ENCODE measurements around the gene RIMBP2.

The RIMBP2 gene

GRCh38 chr12:130634866-130635265 lies 81.2 kb downstream of the RIMBP2 start:
- H3K4me3 ChIP-seq (ENCODE audit: low read depth, low read length), result no peak overlapping the region
- TF ChIP-seq MYC (IDR thresholded peaks at IDR 0.05; ENCODE audit: low read depth, low read length) (no peak), POLR2A (IDR thresholded peaks at IDR 0.05; ENCODE audit: extremely low read depth, insufficient read length) (no peak), MAX (IDR thresholded peaks at IDR 0.05; ENCODE audit: low read depth, low read length) (no peak)
- TF ChIP-seq, protein P1, sequence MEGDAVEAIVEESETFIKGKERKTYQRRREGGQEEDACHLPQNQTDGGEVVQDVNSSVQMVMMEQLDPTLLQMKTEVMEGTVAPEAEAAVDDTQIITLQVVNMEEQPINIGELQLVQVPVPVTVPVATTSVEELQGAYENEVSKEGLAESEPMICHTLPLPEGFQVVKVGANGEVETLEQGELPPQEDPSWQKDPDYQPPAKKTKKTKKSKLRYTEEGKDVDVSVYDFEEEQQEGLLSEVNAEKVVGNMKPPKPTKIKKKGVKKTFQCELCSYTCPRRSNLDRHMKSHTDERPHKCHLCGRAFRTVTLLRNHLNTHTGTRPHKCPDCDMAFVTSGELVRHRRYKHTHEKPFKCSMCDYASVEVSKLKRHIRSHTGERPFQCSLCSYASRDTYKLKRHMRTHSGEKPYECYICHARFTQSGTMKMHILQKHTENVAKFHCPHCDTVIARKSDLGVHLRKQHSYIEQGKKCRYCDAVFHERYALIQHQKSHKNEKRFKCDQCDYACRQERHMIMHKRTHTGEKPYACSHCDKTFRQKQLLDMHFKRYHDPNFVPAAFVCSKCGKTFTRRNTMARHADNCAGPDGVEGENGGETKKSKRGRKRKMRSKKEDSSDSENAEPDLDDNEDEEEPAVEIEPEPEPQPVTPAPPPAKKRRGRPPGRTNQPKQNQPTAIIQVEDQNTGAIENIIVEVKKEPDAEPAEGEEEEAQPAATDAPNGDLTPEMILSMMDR (IDR thresholded peaks at IDR 0.05; ENCODE audit: low read depth, low read length), result no peak
- no peak for DNase-seq (ENCODE audit: low read depth)

DNA sequence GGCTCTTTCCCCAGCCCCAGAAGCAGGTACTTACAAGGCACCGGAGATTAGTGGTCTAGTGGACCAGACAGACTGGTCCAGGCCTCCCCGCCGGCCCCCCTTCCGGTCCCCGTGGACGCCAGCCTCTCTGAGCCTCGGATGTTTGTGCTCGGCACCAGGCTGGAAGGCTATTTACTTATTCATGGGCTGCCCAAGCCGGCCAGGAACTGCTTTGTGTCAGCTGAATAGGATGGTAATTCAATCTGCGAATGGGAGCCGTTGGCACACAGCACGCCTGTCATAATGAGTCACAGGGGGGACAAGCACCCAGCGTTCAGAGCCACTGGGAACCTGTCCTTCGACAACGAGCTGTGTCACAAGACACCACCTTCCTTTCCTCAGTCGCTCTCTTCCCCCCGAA lies 82.3 kb downstream of the RIMBP2 start:
- no peak for DNase-seq (ENCODE audit: low read depth)
- TF ChIP-seq MYC (IDR thresholded peaks at IDR 0.05; ENCODE audit: low read depth, low read length), result no peak
- TF ChIP-seq MAX (IDR thresholded peaks at IDR 0.05; ENCODE audit: low read depth, low read length), result no peak
- TF ChIP-seq POLR2A (IDR thresholded peaks at IDR 0.05; ENCODE audit: extremely low read depth, insufficient read length), result no peak
- no peak overlapping the region for H3K4me3 ChIP-seq (ENCODE audit: low read depth, low read length)

- no peak for DNase-seq (ENCODE audit: low read depth)
- no peak for TF ChIP-seq MYC (IDR thresholded peaks at IDR 0.05; ENCODE audit: low read depth, low read length)
- no peak for TF ChIP-seq MAX (IDR thresholded peaks at IDR 0.05; ENCODE audit: low read depth, low read length)
- TF ChIP-seq, protein P1 (IDR thresholded peaks at IDR 0.05; ENCODE audit: low read depth, low read length), result no peak
- TF ChIP-seq POLR2A (IDR thresholded peaks at IDR 0.05; ENCODE audit: extremely low read depth, insufficient read length), result no peak
- H3K4me3 ChIP-seq (ENCODE audit: low read depth, low read length), result no peak overlapping the region
Observed at GRCh38 chr12:130632642-130633041, 83.5 kb downstream of the RIMBP2 start.

DNA sequence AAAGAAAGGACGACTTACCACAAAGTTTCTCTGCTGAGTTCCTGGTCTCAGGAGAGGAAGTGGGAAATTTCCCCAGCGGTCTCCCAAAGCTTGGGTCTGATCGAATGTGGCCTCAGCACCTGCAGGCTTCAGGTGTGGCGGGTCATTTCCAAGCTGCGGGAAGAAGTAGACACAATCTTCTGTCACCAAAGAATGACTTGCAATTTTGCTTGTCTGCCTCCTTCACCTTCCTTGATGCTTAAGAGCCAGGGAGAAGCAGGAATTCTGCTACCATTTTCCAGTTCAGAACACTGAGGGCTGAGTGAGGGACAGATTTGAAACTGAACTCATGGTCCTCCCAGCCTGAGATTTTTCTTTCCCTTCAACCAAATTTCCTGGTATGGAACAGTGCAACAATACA lies 87.8 kb downstream of the RIMBP2 start:
- DNase-seq (ENCODE audit: low read depth), result no peak
- no peak overlapping the region for H3K4me3 ChIP-seq (ENCODE audit: low read depth, low read length)
- TF ChIP-seq MYC (IDR thresholded peaks at IDR 0.05; ENCODE audit: low read depth, low read length) (no peak), POLR2A (IDR thresholded peaks at IDR 0.05; ENCODE audit: extremely low read depth, insufficient read length) (no peak), MAX (IDR thresholded peaks at IDR 0.05; ENCODE audit: low read depth, low read length) (no peak)
- TF ChIP-seq, protein P1 (IDR thresholded peaks at IDR 0.05; ENCODE audit: low read depth, low read length), result no peak

DNA sequence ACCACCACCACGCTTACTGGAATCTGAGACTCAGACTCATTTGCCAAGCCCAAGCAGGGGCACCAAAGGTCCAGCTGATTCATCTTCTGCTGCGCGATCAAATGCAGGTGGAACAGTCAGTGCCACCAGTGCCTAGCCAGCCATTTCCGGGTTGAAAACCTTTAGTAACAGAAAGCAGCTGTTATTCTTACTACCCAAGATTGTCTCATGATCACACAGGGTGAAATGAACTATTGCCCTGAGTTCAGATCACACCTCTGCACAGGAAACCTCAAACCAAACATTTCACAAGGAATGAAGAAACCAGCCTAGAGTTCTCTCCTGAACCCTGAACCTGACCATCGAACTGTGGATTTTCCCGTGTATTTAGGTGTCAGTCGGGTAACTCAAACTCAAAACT lies 88.9 kb downstream of the RIMBP2 start:
- H3K4me3 ChIP-seq (ENCODE audit: low read depth, low read length), result no peak overlapping the region

GRCh38 chr12:130626601-130627000 lies 89.5 kb downstream of the RIMBP2 start:
- no peak for DNase-seq (ENCODE audit: low read depth)
- TF ChIP-seq, protein P1 (IDR thresholded peaks at IDR 0.05; ENCODE audit: low read depth, low read length), result no peak
- TF ChIP-seq MAX (IDR thresholded peaks at IDR 0.05; ENCODE audit: low read depth, low read length) (no peak), POLR2A (IDR thresholded peaks at IDR 0.05; ENCODE audit: extremely low read depth, insufficient read length) (no peak), MYC (IDR thresholded peaks at IDR 0.05; ENCODE audit: low read depth, low read length) (no peak)
- H3K4me3 ChIP-seq (ENCODE audit: low read depth, low read length), result no peak overlapping the region

More for the DNA sequence above, 88.9 kb downstream of the RIMBP2 start:
- no peak for DNase-seq (ENCODE audit: low read depth)
- TF ChIP-seq, protein P1 (IDR thresholded peaks at IDR 0.05; ENCODE audit: low read depth, low read length), result no peak
- TF ChIP-seq MYC (IDR thresholded peaks at IDR 0.05; ENCODE audit: low read depth, low read length) (no peak), POLR2A (IDR thresholded peaks at IDR 0.05; ENCODE audit: extremely low read depth, insufficient read length) (no peak), MAX (IDR thresholded peaks at IDR 0.05; ENCODE audit: low read depth, low read length) (no peak)
